ENCODE data around the gene INSIG1.

The INSIG1 gene

GRCh38 chr7:155308330-155309020 lies 10.8 kb downstream of the INSIG1 start:
- H3K4me3 ChIP-seq (replicated peaks in 1 of 2; ENCODE audit: low read depth in 2 of 2, low read length in 2 of 2): no peak overlapping the region
- no peak for DNase-seq (ENCODE audit: low read depth in 2 of 2)
- no peak for TF ChIP-seq CTCF (IDR thresholded peaks at IDR 0.05; ENCODE audit: low read depth, low read length)

GRCh38 chr7:155309021-155309338 lies 11.3 kb downstream of the INSIG1 start:
- no peak for TF ChIP-seq CTCF (IDR thresholded peaks at IDR 0.05; ENCODE audit: low read depth, low read length)
- no peak for DNase-seq (ENCODE audit: low read depth in 2 of 2)
- H3K4me3 ChIP-seq (replicated peaks in 1 of 2; ENCODE audit: low read depth in 2 of 2, low read length in 2 of 2): no peak overlapping the region

GRCh38 chr7:155310425-155311114 lies 12.9 kb downstream of the INSIG1 start:
- TF ChIP-seq CTCF (IDR thresholded peaks at IDR 0.05; ENCODE audit: low read depth, low read length): no peak
- no peak for DNase-seq (ENCODE audit: low read depth in 2 of 2)
- no peak overlapping the region for H3K4me3 ChIP-seq (replicated peaks in 1 of 2; ENCODE audit: low read depth in 2 of 2, low read length in 2 of 2)

- H3K4me3 ChIP-seq (replicated peaks in 1 of 2; ENCODE audit: low read depth in 2 of 2, low read length in 2 of 2): no peak overlapping the region
- DNase-seq (ENCODE audit: low read depth in 2 of 2): no peak
- TF ChIP-seq CTCF (IDR thresholded peaks at IDR 0.05; ENCODE audit: low read depth, low read length): no peak
Observed at GRCh38 chr7:155311826-155312537, 14.3 kb downstream of the INSIG1 start.

GRCh38 chr7:155312633-155313032 lies 15.0 kb downstream of the INSIG1 start:
- TF ChIP-seq CTCF (IDR thresholded peaks at IDR 0.05; ENCODE audit: low read depth, low read length): no peak
- H3K4me3 ChIP-seq (replicated peaks in 1 of 2; ENCODE audit: low read depth in 2 of 2, low read length in 2 of 2): no peak overlapping the region
- DNase-seq (ENCODE audit: low read depth in 2 of 2): no peak

GRCh38 chr7:155313096-155313495 lies 15.4 kb downstream of the INSIG1 start:
- no peak for DNase-seq (ENCODE audit: low read depth in 2 of 2)
- no peak for TF ChIP-seq CTCF (IDR thresholded peaks at IDR 0.05; ENCODE audit: low read depth, low read length)

More at GRCh38 chr7:155313096-155313495, 15.4 kb downstream of the INSIG1 start:
- H3K4me3 ChIP-seq (replicated peaks in 1 of 2; ENCODE audit: low read depth in 2 of 2, low read length in 2 of 2): no peak overlapping the region

Measured in cardiac fibroblast (primary cell).